Breast epithelium (tissue), 3 donors: ENCODE measurements around the gene DOCK3.

Source experiments
- POLR2A ChIP-seq: fragments of 450-650 bp; IDR thresholded peaks from one replicate; pipeline ENCODE4 v1.6.1; 2016; ENCODE audit warnings: antibody characterized with exemption, mild to moderate bottlenecking, moderate library complexity
- POLR2AphosphoS5 ChIP-seq, 3 donors: sonication (generic); formaldehyde crosslinking; IDR thresholded peaks; one replicate each; pipeline ENCODE4 v1.6.1; 2017; ENCODE audit warnings: antibody characterized with exemption in 3 of 3
- TF ChIP-seq, protein P1 (sequence below), 3 donors: fragments of 450-650 bp; IDR thresholded peaks; one replicate each; pipeline ENCODE4 v1.5.1; 2016 to 2017; ENCODE audit warnings: antibody characterized with exemption in 3 of 3, mild to moderate bottlenecking in 3 of 3, moderate library complexity in 3 of 3

GRCh38 chr3:51358981-51359380, 684.3 kb downstream of the DOCK3 start:
- TF ChIP-seq POLR2AphosphoS5 (IDR thresholded peaks at IDR 0.05) (no peak), POLR2A (no peak)
- TF ChIP-seq, protein P1, sequence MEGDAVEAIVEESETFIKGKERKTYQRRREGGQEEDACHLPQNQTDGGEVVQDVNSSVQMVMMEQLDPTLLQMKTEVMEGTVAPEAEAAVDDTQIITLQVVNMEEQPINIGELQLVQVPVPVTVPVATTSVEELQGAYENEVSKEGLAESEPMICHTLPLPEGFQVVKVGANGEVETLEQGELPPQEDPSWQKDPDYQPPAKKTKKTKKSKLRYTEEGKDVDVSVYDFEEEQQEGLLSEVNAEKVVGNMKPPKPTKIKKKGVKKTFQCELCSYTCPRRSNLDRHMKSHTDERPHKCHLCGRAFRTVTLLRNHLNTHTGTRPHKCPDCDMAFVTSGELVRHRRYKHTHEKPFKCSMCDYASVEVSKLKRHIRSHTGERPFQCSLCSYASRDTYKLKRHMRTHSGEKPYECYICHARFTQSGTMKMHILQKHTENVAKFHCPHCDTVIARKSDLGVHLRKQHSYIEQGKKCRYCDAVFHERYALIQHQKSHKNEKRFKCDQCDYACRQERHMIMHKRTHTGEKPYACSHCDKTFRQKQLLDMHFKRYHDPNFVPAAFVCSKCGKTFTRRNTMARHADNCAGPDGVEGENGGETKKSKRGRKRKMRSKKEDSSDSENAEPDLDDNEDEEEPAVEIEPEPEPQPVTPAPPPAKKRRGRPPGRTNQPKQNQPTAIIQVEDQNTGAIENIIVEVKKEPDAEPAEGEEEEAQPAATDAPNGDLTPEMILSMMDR (IDR thresholded peaks at IDR 0.05): no peak
